GM21367 (cell line): ENCODE measurements around the gene CDC42EP3.
A peak's percentile ranks its signal among the peaks of the same experiment; 100 is the strongest.

Experiments
- ATAC-seq: cut with Tn5 transposase; IDR thresholded peaks from one replicate; pipeline ENCODE4 v1.9.1; 2021; ENCODE audit not compliant: unreplicated experiment

The CDC42EP3 gene

GRCh38 chr2:37619959-37620300 lies 51.5 kb downstream of the CDC42EP3 start:
- ATAC-seq = no peak

GRCh38 chr2:37619230-37619958 lies 52.0 kb downstream of the CDC42EP3 start:
- no peak for ATAC-seq

GRCh38 chr2:37618326-37618725 lies 53.1 kb downstream of the CDC42EP3 start:
- ATAC-seq = no peak

- ATAC-seq = no peak
These were observed 54.1 kb downstream of the CDC42EP3 start for GRCh38 chr2:37617119-37617892.

- no peak for ATAC-seq
These were observed 54.8 kb downstream of the CDC42EP3 start for GRCh38 chr2:37616677-37617005.

GRCh38 chr2:37615804-37616676 lies 55.4 kb downstream of the CDC42EP3 start:
- ATAC-seq = no peak

GRCh38 chr2:37614061-37614738 lies 57.2 kb downstream of the CDC42EP3 start:
- ATAC-seq = no peak

- ATAC-seq = no peak
These were observed 59.1 kb downstream of the CDC42EP3 start for GRCh38 chr2:37612382-37612781.

GRCh38 chr2:37610638-37611289 lies 60.7 kb downstream of the CDC42EP3 start:
- ATAC-seq = no peak

- ATAC-seq = no peak
These were observed 61.7 kb downstream of the CDC42EP3 start for GRCh38 chr2:37609782-37610181.

GRCh38 chr2:37604716-37605115 lies 66.7 kb downstream of the CDC42EP3 start:
- no peak for ATAC-seq

- no peak for ATAC-seq
These were observed 68.7 kb downstream of the CDC42EP3 start for GRCh38 chr2:37602702-37603101.

GRCh38 chr2:37602040-37602439 lies 69.4 kb downstream of the CDC42EP3 start:
- ATAC-seq = no peak

GRCh38 chr2:37601569-37601968 lies 69.9 kb downstream of the CDC42EP3 start:
- no peak for ATAC-seq

- peak; percentile 76 for ATAC-seq
These were observed 70.7 kb downstream of the CDC42EP3 start for GRCh38 chr2:37600735-37601134.

GRCh38 chr2:37599688-37600525 lies 71.5 kb downstream of the CDC42EP3 start:
- no peak for ATAC-seq

- ATAC-seq = no peak
These were observed 77.7 kb downstream of the CDC42EP3 start for GRCh38 chr2:37593694-37594093.

GRCh38 chr2:37593024-37593423 lies 78.4 kb downstream of the CDC42EP3 start:
- ATAC-seq = no peak
